ENCODE data around the gene PRR23A. TPM values are rescaled to one million over a fixed set of nuclear protein-coding genes. Genes with fewer than 3 reads are reported as not detected.

Gene PRR23A
- total and polyA plus RNA-seq, 2 of the 8 experiments (the other 6 are each of a cell fraction or from before 2014, with no cell fraction given): not detected

GRCh38 chr3:139052802-139053600, 46.9 kb upstream of the PRR23A start:
- no peak overlapping the region for H3K4me3 ChIP-seq (ENCODE audit: extremely low read depth in 1 of 4, insufficient read depth in 2 of 4, low read depth in 3 of 4, low read length in 4 of 4)
- no peak overlapping the region for H4K8ac ChIP-seq (ENCODE audit: extremely low read depth, insufficient read depth, low read length)
- H4K5ac ChIP-seq (ENCODE audit: insufficient read length, low read depth, low read length): no peak overlapping the region
- H4K20me1 ChIP-seq (replicated peaks in 1 of 2; ENCODE audit: control insufficient read depth in 1 of 2, insufficient read depth in 2 of 2, low read length in 2 of 2): no peaks in the 10 kb centered on the region
- H2BK12ac ChIP-seq (ENCODE audit: low read depth, low read length): no peak overlapping the region
- no peak overlapping the region for H3K4ac ChIP-seq (replicated peaks; ENCODE audit: insufficient read length, low read depth, low read length)
- H3K27ac ChIP-seq (ENCODE audit: low read depth, low read length): no peak overlapping the region
- H3K4me1 ChIP-seq (replicated peaks in 1 of 4; ENCODE audit: control insufficient read depth in 3 of 4, insufficient read depth in 4 of 4, low read length in 3 of 4): no peaks in the 10 kb centered on the region
- H3K79me1 ChIP-seq (ENCODE audit: low read depth, low read length): no peaks in the 10 kb centered on the region
- POLR2A ChIA-PET (ENCODE audit: partially characterized antibody): no interaction called here
- TF ChIP-seq SUZ12 (IDR thresholded peaks at IDR 0.05; ENCODE audit: low read length): no peak
- TF ChIP-seq CREB1 (IDR thresholded peaks at IDR 0.05): no peak
- no peak for TF ChIP-seq JUN (IDR thresholded peaks at IDR 0.05; ENCODE audit: low read depth, low read length)
- no peak for TF ChIP-seq ASH2L (IDR thresholded peaks at IDR 0.05; ENCODE audit: low read length)
- TF ChIP-seq ATF2 (IDR thresholded peaks at IDR 0.05; ENCODE audit: low read length): no peak
- TF ChIP-seq RAD21 (IDR thresholded peaks at IDR 0.05 in 1 of 2, conservative IDR thresholded peaks at IDR 0.05 in 1 of 2; ENCODE audit: low read depth in 2 of 2, low read length in 2 of 2): no peak
- no peak for TF ChIP-seq MAX (IDR thresholded peaks at IDR 0.05)
- no peak overlapping the region for H2AK5ac ChIP-seq (ENCODE audit: low read depth, low read length)
- H3K23ac ChIP-seq (ENCODE audit: insufficient read length): no peak overlapping the region
- no peak overlapping the region for H2BK5ac ChIP-seq (ENCODE audit: low read depth, low read length)
- H2AFZ ChIP-seq (ENCODE audit: low read length): no peak overlapping the region
- FAIRE-seq (no peak), DNase-seq (ENCODE audit: low read depth in 1 of 2, low spot score in 2 of 2) (no peak)
- H3K23me2 ChIP-seq (ENCODE audit: low read depth, low read length): no peaks in the 10 kb centered on the region
- no peak overlapping the region for H3K18ac ChIP-seq (ENCODE audit: extremely low read depth, low read length)
- H3K27me3 ChIP-seq (replicated peaks in 1 of 4; ENCODE audit: control insufficient read depth in 3 of 4, extremely low read depth in 1 of 4, insufficient read depth in 3 of 4, low read length in 3 of 4): no peaks in the 10 kb centered on the region; a peak in 1 of 7 replicates
- no peak overlapping the region for H2BK20ac ChIP-seq (ENCODE audit: low read length)
- no peak overlapping the region for H3K9ac ChIP-seq (replicated peaks in 1 of 4; ENCODE audit: extremely low read depth in 1 of 4, low read depth in 3 of 4, low read length in 3 of 4)
- H3K79me2 ChIP-seq (ENCODE audit: control insufficient read depth in 1 of 2, insufficient read depth in 2 of 2, low read length in 2 of 2): no peaks in the 10 kb centered on the region
- H4K91ac ChIP-seq (replicated peaks; ENCODE audit: insufficient read length, low read length): no peak overlapping the region
- no peak overlapping the region for H3K56ac ChIP-seq (replicated peaks; ENCODE audit: insufficient read length, low read depth, low read length)
- H3K9me3 ChIP-seq (ENCODE audit: insufficient read depth in 2 of 2, low read depth in 1 of 2, low read length in 1 of 2): peaks cover 0 to 9% of the 10 kb centered on the region in 2 experiments; a peak in 1 of 4 replicates
- H3K14ac ChIP-seq (ENCODE audit: insufficient read length): no peak overlapping the region
- no peak overlapping the region for H2BK15ac ChIP-seq (ENCODE audit: low read length)
- H3K36me3 ChIP-seq (ENCODE audit: control insufficient read depth in 2 of 4, insufficient read depth in 4 of 4, low read length in 3 of 4): no peaks in the 10 kb centered on the region
- 79% methylated on average over 2 of the region's 2 CpGs; no CpG with 5 or more reads in 1 of the 2 experiments for WGBS, 2 experiments (ENCODE audit: extremely low coverage in 1 of 2, insufficient coverage in 1 of 2, insufficient read length in 1 of 2, insufficient replicate concordance in 2 of 2, low coverage in 1 of 2, low lambda C conversion rate in 2 of 2, missing lambda C conversion rate in 1 of 2)
- CTCF ChIA-PET (ENCODE audit: partially characterized antibody): no interaction called here
- no peak overlapping the region for H3K4me2 ChIP-seq (ENCODE audit: insufficient read depth in 1 of 2, low read depth in 2 of 2, low read length in 2 of 2)
- no peak overlapping the region for H2BK120ac ChIP-seq (replicated peaks; ENCODE audit: low read depth, low read length)

Data from H1 (cell line).